NCI-H146 treated with DMSO at 0.1 percent for 48 hours (cell line): ENCODE data around the gene PTK6.
"Not testable (repeated sequence)": the region's sequence is repeated elsewhere in the genome, so short reads cannot be mapped to it uniquely, and the experiment has no call there.

Source experiments
- DNase-seq: peaks from one replicate; lab custom pipeline; 2025; ENCODE audit not compliant: unreplicated experiment; lab: John Stamatoyannopoulos, UW

The PTK6 gene

GRCh38 chr20:63559485-63560332 is 22.5 kb upstream of the PTK6 start:
- not testable (repeated sequence) for DNase-seq

GRCh38 chr20:63558804-63559484 is 21.8 kb upstream of the PTK6 start:
- no peak for DNase-seq

GRCh38 chr20:63557481-63557891 is 20.3 kb upstream of the PTK6 start:
- no peak for DNase-seq

GRCh38 chr20:63556873-63557478 is 19.8 kb upstream of the PTK6 start:
- no peak for DNase-seq

GRCh38 chr20:63555661-63556381 is 18.6 kb upstream of the PTK6 start:
- DNase-seq = no peak

GRCh38 chr20:63554361-63555278 is 17.4 kb upstream of the PTK6 start:
- no peak for DNase-seq

GRCh38 chr20:63553933-63554290 is 16.7 kb upstream of the PTK6 start, which contains the start of gene FNDC11:
Gene FNDC11, plus strand, starts transcription at chr20:63554159. Its CDS starts 1,505 bp downstream, at chr20:63555664.
- peak; percentile 21 for DNase-seq

GRCh38 chr20:63553251-63553932 is 16.2 kb upstream of the PTK6 start:
- peak; percentile 75 for DNase-seq

- no peak for DNase-seq
These were observed 15.5 kb upstream of the PTK6 start for GRCh38 chr20:63552481-63553249.

GRCh38 chr20:63551068-63551467 is 13.9 kb upstream of the PTK6 start:
- DNase-seq = no peak

GRCh38 chr20:63549679-63550282 is 12.6 kb upstream of the PTK6 start:
- DNase-seq = no peak

- DNase-seq = no peak
These were observed 11.8 kb upstream of the PTK6 start for GRCh38 chr20:63549019-63549418.

- no peak for DNase-seq
These were observed 11.4 kb upstream of the PTK6 start for GRCh38 chr20:63548542-63548941.

- no peak for DNase-seq
These were observed 10.7 kb upstream of the PTK6 start, which contains the start of gene SRMS for GRCh38 chr20:63547725-63548480. Gene SRMS, minus strand, starts transcription at chr20:63547749. Its CDS starts 286 bp downstream, at chr20:63547463.

GRCh38 chr20:63546956-63547724 is 10.0 kb upstream of the PTK6 start:
- no peak for DNase-seq

GRCh38 chr20:63546256-63546955 is 9.2 kb upstream of the PTK6 start:
- DNase-seq = peak; percentile 76
